T-helper 2 cell treated with Interferon-gamma antibody and Interleukin-4, amounts not matched to agents 100 ng/mL and 5 ng/mL, for 36 hours (primary cell): ENCODE measurements around the gene MORN2. TPM values are rescaled to one million over a fixed set of nuclear protein-coding genes. Genes with fewer than 3 reads are reported as not detected.

Experiments
- intact Hi-C: fragments of 100-400 bp; cut with micrococcal nuclease; formaldehyde crosslinking; loops from one replicate; pipeline ENCODE4 v1.15.1; 2023
- total RNA-seq: library from RNA; stranded (reverse); gene quantifications from 2 replicates; pipeline ENCODE4 v1.2.3, GENCODE V29; 2022

MORN2 gene
- total RNA-seq, 1 donor from 2014 or later, result 1.4 TPM

DNA sequence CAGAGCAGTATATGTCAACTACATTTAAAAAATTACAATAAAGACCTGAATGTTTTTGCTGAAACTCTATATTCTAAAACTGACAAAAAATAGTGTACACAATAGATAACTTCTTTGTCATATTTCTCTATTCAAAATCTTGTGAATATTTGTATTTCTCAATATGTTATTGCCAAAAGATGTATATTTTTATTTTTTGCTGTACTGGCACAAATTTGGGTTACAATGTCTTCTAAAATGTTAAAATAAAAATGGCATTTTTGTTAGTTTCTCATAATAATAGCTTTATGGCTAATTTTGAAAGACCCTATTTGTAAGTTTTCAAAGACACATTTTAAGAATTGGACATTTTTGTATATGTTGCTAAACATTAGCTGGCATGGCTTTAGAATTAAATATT is 13.3 kb downstream of the MORN2 start:
- intact Hi-C loops, result no loop called here

DNA sequence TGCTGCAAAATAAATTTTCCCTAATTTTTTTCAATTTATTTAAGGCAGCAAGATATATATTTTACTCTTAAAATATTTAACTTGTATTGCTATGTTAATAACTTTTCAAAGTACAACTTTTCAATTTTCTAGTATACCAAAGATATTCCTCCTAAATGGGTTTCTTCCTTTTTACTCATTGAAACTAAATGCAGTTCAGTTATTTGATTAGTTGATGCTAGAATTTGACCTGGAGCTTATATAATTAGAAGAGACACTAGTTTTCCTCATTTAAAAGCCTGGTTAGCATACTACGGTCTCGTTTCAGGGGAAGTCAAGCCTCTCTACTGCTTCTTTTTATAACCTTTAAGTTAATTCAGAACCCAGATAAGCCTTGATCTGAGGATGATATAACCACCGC is 13.8 kb downstream of the MORN2 start, which contains the start of gene ARHGEF33:
TSS of gene ARHGEF33 (plus strand) at position 301 of the 400 bp plus-strand sequence. CDS start 29,573 bp downstream, outside the sequence.
- intact Hi-C loops, result no loop called here

DNA sequence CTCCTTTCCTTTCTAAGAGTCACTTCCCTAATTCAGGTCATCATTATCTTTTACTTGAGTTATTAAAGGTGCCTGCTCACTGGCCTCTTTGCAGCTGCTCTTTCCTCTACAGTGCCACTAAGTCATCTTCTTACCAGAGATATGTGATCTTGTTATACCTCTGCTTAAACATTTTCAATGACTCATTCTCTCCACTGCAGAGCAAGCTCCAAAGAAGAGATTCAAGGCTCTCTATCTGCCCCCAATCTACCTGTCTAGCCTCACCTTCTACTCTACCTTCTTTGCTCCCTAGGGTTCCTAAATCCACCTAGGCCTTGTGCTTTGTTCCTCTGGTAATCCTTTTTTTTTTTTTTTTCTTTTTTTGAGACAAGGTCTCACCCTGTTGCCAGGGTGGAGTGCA is 17.0 kb downstream of the MORN2 start:
- intact Hi-C loops, result no loop called here

DNA sequence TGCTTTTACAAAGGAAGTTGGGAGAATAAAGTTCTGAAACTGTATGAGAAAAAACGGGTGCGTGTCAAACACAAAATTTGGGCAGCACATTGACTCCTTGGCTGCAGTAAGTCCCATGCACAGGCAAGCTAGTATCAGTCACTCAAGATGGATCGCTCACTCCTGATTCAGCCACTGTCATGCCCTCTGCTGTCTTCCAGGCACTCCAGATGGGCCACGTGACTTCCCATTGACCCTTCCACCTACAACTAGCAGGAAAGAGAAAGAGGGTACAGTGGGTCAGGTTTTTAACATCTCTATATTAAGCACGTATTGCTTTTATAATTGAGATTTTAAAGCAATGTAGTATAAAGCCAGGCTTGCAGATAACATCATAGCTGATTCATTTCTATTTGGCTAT is 22.5 kb downstream of the MORN2 start:
- intact Hi-C loops, result no loop called here

GRCh38 chr2:38900726-38901125 is 24.9 kb downstream of the MORN2 start:
- intact Hi-C loops, result no loop called here

DNA sequence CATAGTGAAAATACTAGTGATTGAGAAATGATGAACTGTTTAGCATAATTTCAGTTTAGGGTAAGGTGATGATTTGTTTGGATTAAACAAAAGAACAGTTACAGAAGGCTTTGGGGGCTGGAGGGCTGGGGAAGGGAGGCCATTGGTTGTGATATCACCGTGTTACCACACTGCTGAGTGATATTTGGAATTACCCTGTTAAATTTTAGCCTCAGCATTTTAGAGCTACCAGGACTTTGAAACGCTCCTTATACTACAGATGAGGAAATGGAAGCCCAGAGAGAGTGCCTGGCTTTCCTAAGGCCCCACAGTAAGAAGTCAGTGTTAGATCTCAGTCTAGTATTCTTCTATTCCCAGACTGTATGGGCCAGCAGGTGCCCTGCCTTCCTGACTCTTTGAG is 29.5 kb downstream of the MORN2 start:
- intact Hi-C loops, result no loop called here

- intact Hi-C loops, result no loop called here
These were observed 31.5 kb downstream of the MORN2 start for GRCh38 chr2:38907242-38907641.

GRCh38 chr2:38907743-38908562 is 32.2 kb downstream of the MORN2 start:
- intact Hi-C loops, result no loop called here

GRCh38 chr2:38909872-38910271 is 34.1 kb downstream of the MORN2 start:
- intact Hi-C loops, result no loop called here

- intact Hi-C loops, result no loop called here
These were observed 35.4 kb downstream of the MORN2 start for GRCh38 chr2:38911191-38911590.

- intact Hi-C loops, result no loop called here
These were observed 36.8 kb downstream of the MORN2 start for GRCh38 chr2:38912619-38913018.

DNA sequence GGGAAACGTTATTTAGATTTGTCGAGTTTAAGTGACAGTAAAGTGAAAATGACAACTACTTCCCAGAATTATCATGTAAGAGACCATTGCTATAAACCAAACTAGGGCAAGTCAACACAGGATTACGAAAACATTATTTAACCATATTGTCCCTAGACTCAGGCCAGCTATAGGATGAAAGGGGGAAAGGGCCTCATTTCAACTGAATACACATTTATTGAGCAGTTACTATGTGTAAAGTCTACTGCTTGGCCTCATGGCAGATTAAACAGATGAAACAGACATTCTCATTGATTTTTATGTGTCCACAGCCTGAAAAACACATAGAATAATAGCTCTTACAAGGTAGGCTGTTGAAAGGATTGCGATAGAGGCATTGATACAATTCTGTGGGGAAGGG is 46.6 kb downstream of the MORN2 start:
- intact Hi-C loops, result no loop called here

DNA sequence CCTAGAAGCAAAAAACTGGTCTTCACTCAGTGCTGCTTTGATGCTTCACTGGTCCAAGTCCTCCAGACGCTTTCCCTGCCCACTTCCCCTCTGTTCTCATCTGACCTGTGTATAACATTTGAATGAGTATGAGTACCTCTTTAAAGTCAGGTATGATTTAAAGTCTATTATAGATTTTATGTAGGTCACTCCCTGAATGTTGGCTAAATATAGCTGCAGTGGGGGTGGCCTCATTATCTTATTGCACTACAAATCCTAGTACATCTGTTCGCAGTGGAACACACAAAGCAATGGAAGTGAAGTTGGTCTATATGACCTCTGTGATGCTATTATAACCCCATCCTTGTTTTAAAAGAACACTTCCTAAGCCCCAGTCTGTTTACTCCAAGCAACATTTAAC is 47.1 kb downstream of the MORN2 start:
- intact Hi-C loops, result no loop called here

DNA sequence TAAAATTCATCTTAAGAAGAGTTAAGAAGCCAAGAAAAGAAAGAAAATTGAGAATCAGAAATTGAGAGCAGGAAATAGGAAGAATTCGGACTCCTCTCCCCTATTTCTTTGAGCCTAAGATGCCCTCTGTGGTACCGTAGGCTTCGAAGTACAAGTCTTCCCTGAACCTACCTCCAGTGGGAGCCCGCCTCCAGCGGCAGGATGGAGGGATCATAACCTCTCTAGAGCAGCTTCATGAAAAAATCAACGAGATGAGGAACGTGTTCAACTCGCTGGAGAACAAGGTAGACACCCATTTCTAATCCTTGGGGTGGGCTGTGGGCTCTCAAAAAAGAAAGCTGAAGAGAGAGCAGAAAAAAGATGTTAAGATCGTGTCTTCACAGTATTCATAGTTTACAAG is 50.2 kb downstream of the MORN2 start:
- intact Hi-C loops, result no loop called here

DNA sequence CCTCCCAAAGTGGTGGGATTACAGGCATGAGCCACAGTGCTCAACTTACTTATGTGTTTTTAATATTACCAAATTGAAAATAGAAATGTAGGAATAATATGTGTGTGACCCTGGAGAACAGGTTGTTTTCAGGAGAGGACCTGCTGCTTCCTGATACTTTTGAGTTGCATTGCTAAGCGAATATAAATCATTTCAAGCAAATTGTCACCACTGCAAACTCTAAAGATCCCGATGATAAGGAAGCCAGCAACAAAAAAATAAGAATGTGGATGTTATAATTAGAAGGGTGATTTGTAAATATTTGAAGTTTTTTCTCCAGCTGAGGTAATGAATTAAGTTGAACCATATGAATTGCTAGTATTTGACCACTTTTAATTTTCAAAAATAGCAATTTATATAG is 54.8 kb downstream of the MORN2 start:
- intact Hi-C loops, result no loop called here

Other genes starting within 250 kb of the MORN2 start
- 51.0 and 54.2 TPM in 2 replicates for gene GALM, start 209.9 kb upstream of the MORN2 start, total RNA-seq
- gene SRSF7, start 124.6 kb upstream of the MORN2 start, total RNA-seq, result 316 and 333 TPM in 2 replicates
- gene GEMIN6, start 97.8 kb upstream of the MORN2 start, total RNA-seq, result 18.9 and 19.2 TPM in 2 replicates
- 17.0 and 19.6 TPM in 2 replicates for gene DHX57, start within 50 bp of the MORN2 start, total RNA-seq
- 0.32 TPM in 1 of 2 replicates, not detected in the other for gene ARHGEF33, start 13.9 kb downstream of the MORN2 start, total RNA-seq
- gene SOS1, start 245.1 kb downstream of the MORN2 start, total RNA-seq, result 252 and 273 TPM in 2 replicates